NCI-H2107 treated with DMSO at 0.1 percent for 48 hours (cell line): ENCODE measurements around the gene ZNF519.
"Not testable (repeated sequence)": the region's sequence is repeated elsewhere in the genome, so short reads cannot be mapped to it uniquely, and the experiment has no call there.

Source experiments
- DNase-seq: peaks from one replicate; lab custom pipeline; 2025; ENCODE audit not compliant: unreplicated experiment; lab: John Stamatoyannopoulos, UW

Gene ZNF519

GRCh38 chr18:14132271-14132700 lies at the start of gene ZNF519:
TSS of gene ZNF519 (minus strand) at chr18:14132435. CDS start at chr18:14132277, 158 bp downstream.
- peak; percentile 79 for DNase-seq

DNA sequence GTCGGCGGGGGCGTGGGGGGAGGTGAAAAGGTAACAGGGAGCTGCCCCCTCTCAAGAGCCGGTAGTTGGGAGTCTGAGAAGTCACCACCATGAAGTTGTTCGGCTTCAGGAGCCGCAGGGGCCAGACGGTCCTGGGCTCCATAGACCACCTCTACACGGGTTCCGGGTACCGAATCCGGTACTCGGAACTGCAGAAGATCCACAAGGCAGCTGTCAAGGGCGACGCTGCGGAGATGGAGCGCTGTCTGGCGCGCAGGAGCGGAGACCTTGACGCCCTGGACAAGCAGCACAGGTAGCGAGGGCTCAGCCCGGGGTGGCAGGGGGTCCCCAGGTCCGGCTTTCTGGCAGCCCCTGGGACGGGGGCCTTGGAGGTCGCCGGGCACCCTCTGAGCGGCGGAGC lies 47.1 kb upstream of the ZNF519 start:
- DNase-seq, result no peak

GRCh38 chr18:14178321-14179196 lies 46.3 kb upstream of the ZNF519 start:
- not testable (repeated sequence) for DNase-seq

GRCh38 chr18:14177540-14178320 lies 45.5 kb upstream of the ZNF519 start:
- DNase-seq, result not testable (repeated sequence)

DNA sequence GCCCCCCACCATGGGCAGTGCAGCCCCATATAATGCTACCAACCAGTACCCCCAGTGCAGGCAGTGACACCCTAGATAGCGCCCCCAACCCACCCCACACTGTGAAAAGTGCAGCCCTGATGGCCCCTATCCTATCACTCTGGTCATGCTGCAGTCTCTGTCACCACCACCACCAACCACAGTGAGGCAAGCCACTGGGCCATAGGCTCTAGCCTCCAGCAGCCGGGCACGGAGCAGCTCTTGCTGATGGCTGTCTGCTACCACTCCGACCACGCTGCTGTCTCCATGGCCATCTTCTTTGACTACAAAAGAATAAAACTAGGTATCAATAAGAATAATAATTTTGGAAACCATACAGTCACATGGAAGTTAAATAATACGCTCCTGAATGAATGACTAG lies 43.2 kb upstream of the ZNF519 start:
- not testable (repeated sequence) for DNase-seq

DNA sequence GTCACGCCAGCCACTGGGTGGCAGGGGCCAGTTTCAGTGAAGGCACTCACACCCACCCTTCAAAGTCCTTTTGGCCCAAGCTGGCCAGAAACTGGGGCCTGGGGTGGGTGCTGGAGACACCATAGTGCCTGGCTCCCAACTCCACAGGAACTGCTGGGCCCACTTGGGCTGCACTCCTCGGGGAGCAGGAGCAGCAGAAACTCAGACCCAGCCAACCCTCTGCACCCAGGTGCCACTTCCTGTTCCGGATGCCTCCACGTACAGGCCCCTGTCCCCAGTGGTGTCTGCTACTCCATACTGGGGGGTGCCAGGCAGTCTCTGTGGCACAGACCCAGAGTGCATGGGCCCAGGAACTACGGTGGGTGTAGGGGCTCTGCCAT lies 42.5 kb upstream of the ZNF519 start:
- no peak for DNase-seq

GRCh38 chr18:14174002-14174705 lies 41.9 kb upstream of the ZNF519 start:
- not testable (repeated sequence) for DNase-seq

DNA sequence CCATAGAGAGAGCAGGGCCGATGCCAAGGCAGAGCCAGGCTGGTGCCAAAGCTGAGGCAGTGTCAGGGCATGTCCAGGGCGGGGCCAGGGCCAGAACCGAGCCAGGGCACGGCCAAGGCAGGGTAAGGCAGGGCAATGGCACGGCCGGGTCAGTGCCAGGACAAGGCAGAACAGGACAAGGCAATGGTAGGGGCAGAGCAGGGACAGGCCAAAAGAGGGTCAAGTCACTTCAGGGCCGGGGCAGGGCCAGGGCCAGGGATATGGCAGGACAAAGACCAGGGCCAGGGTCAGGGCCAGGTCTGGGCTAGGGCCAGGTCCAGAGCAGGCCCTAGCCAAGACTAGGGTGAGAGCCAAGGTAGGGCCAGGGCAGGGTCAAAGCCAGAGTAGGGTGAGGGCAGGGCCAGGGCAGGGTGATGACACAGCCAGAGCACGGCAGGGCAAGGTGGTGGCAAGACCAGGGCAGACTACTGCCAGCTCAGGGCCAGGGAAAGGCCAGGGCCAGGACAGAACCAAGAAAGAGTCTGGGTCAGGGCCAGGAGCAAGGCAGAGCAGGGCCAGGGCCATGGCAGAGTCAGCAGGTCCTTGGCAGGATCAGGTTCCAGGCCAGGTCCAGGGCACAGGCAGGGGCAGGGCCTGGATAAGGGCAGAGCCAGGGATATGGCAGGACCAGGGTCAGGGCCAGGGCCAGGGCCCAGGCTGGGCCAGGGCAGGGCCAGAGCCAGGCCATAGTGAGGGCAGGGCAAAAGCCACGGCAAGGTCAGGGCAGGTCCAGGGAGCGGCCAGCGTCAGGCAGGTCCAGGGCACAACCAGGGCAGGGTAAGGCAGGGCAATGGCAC lies 41.1 kb upstream of the ZNF519 start:
- DNase-seq, result not testable (repeated sequence)

DNA sequence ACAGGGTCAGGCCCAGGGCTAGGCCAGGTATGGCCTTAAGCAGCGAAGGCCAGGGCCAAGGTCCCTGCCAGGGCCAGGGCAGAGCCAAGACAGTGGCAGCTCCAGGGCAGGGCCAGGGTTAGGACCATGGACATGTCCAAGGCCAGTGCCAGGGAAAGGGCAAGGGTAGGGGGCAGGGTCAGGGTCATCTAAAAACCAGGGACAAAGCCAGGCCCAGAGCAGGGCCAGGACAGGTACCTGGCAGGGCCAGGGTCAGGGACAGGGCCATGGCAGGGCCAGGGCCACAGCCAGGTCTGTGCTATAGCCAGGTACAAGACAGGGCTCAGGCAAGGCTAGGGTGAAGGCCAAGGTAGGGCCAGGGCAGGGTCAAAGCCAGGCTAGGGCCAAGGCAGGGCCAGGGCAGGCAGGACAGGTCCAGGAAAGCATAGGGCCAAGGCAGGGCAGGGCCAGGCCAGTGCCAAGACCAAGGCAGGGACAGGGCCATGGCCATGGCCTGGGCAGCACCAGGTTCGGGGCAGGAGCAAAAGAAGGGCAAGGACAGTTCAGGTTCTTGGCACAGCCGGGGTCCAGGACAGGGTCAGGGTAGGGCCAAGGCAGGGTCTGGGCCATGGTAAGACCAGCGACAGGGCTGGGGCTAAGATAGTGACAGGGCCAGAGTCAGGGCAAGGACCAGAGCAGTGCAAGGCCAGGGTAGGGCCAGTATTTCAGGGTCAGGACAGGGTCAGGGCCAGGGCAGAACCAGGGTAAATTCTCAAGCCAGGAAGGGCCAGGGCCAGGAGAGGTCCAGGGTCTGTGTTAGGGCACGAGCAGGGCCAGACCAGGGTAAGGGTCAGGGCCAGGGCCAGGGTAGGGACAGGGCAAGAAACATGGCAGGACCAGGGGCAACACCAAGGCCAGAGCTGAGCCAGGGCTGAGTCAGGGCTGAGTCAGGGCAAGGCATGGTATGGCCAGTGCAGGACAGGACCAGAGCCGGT lies 40.2 kb upstream of the ZNF519 start:
- DNase-seq, result not testable (repeated sequence)

DNA sequence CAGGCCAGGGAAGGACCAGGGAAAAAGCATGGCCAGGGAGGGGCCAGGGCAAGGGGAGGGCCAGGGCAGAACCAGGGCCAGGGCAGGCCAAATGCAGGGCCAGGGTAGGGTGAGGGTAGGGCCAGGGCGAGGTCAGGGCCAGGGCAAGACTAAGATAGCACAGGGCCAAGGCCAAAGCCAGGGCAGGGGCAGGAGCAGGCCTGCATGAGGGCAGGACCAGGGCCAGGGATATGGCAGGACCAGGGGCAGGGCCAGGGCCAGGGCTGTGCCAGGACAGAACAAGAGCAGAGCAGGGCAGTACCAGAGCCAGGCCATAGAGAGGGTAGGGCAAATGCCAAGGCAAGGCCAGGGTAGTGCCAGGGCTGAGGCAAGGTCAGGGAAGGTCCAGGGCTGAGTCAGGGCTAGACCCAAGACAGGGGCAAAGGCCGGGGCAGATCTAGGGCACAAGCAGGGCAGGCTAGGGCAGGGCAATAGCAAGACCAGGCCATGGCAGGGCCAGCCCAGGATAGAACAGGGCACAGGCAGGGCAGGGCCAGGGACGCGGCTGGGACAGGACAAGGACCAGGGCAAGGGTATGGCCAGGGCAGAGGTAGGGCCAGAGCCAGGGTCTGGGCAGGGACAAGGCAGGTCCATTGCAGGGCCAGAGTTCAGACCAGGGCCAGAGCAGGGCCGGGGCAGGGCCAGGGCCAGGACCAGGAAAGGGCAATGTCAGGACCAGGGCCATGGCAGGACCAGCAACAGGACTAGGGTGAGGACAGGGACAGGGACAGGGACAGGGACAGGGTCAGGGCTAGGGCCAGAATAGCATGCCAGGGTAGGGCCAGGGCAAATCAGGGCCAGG lies 39.3 kb upstream of the ZNF519 start:
- not testable (repeated sequence) for DNase-seq

- not testable (repeated sequence) for DNase-seq
Observed at GRCh38 chr18:14170367-14171036, 38.3 kb upstream of the ZNF519 start.

GRCh38 chr18:14162915-14163314 lies 30.7 kb upstream of the ZNF519 start:
- DNase-seq, result not testable (repeated sequence)

DNA sequence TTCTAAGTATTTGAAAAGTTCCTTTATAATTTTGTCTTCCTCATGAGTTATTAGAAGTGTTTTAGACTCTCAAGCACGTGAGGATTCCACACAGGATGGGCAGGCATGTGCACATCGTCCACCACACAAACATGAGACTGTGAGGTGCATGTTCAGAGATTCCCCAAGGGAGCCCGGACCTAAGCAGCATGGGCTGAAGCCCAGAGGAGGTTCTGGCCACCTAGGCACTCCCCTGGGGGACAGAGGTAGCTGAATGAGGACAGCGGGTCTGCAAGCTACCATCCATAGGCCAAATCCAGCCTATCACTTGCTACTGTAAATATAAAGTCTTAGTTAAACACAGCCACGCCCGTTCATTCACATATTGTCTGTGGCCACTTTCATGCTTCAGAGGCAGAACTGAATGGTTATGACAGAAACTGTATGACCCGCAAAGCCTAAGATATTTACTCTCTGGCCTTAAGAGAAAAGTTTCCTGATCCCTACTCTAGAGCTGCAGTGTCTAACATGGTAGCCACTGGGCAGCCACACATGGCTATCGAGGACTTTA lies 19.4 kb upstream of the ZNF519 start:
- DNase-seq, result not testable (repeated sequence)

GRCh38 chr18:14150766-14151165 lies 18.5 kb upstream of the ZNF519 start:
- not testable (repeated sequence) for DNase-seq

DNA sequence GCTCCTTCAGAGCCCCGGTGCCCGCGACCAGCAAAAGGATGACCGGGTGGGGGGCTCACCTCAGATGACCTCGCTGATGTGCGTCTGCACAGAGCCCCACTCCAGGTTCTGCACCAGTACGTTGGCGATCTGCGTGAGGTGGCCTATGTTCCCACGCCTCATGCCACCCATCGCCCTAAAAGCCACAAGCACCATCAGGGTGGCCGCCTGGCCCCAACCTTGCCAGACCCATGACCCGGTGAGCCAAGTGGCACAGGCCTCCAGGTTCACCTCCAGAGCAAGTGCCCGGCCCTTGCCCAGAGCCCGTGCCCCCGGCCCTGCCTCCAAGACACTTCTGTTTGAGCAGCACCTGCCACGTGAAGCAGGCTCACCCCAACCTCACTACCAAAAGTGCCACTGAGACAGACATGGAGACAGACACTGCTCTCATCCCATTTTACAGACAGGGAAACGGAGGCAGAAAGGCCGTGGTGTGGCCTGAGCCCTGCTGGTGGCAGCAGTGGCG lies 17.7 kb upstream of the ZNF519 start:
- DNase-seq, result not testable (repeated sequence)

- not testable (repeated sequence) for DNase-seq
Observed at GRCh38 chr18:14149121-14149850, 17.1 kb upstream of the ZNF519 start.
